ENCODE measurements around the gene TBATA.

TBATA gene

GRCh38 chr10:70759781-70760180 lies 25.4 kb downstream of the TBATA start:
- DNase-seq = no peak

GRCh38 chr10:70758757-70759514 lies 26.2 kb downstream of the TBATA start:
- peak; percentile 74 for DNase-seq

GRCh38 chr10:70757856-70758255 lies 27.3 kb downstream of the TBATA start:
- DNase-seq = no peak

GRCh38 chr10:70756700-70757360 lies 28.3 kb downstream of the TBATA start:
- DNase-seq = peak; percentile 63

GRCh38 chr10:70753841-70754621 lies 31.1 kb downstream of the TBATA start:
- DNase-seq = peak; percentile 59

- no peak for DNase-seq
These were observed 32.0 kb downstream of the TBATA start for GRCh38 chr10:70753026-70753663.

GRCh38 chr10:70752571-70752970 lies 32.6 kb downstream of the TBATA start:
- DNase-seq = no peak

- no peak for DNase-seq
These were observed 33.2 kb downstream of the TBATA start for GRCh38 chr10:70751991-70752390.

DNA sequence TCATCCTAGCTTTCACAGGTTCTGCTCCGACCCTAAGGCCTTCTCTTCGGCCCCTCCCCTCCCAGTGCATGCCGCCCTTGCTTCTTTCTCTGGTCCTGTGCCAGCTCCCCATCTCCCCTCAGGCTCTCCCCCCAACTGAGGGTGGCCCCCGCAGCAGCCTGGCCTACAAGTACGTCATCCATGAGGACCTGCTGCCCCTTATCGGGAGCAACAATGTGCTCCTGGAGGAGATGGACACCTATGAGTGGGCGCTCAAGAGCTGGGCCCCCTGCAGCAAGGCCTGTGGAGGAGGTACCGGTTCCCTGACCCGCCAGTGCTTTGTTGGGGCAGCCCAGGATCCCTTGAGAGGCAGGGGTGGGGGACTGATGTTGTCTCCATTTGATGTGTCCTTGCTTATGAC lies 33.8 kb downstream of the TBATA start:
- no peak for DNase-seq

GRCh38 chr10:70750156-70750703 lies 34.9 kb downstream of the TBATA start:
- DNase-seq = no peak

GRCh38 chr10:70749756-70750155 lies 35.4 kb downstream of the TBATA start:
- no peak for DNase-seq

DNA sequence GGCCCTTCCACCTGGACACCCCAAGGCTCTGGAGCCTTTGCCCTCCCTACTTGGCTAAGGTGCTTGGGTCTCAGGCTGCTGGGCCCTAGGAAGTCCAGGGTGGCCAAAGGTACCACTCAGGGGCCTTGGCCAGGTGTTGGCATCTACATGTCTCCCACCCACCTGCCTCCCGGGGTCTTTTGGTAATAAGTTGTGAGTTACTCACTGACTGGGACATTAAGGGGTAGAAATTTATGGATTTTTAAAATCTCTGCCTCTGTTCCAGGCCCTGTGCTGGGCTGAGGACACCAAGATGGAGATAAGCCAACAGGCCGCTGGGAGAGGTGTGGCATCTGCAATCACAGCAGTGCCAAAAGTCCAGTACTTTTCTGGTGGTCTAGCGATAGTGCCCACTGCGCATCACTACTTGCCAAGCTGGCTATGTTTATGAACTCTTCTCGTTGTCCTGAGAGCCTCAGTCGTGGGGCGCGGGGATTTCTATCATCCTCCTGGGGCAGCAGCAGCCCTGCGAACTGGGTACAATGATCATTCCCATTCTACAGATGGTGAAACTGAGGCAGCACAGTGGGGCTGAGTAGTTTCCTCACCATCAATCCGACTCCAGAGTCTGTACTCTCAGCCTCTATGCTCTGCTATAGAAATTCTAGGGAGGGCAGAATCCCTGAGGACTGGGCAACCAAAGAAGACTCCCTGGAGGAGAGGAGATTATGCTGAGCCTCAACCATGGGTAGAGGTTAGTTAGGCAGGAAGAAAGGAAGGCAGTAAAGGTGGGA lies 36.2 kb downstream of the TBATA start:
- no peak for DNase-seq

GRCh38 chr10:70748305-70748704 lies 36.9 kb downstream of the TBATA start:
- no peak for DNase-seq

- DNase-seq = no peak
These were observed 37.8 kb downstream of the TBATA start for GRCh38 chr10:70747192-70747965.

- DNase-seq = no peak
These were observed 39.6 kb downstream of the TBATA start for GRCh38 chr10:70745555-70745954.

DNA sequence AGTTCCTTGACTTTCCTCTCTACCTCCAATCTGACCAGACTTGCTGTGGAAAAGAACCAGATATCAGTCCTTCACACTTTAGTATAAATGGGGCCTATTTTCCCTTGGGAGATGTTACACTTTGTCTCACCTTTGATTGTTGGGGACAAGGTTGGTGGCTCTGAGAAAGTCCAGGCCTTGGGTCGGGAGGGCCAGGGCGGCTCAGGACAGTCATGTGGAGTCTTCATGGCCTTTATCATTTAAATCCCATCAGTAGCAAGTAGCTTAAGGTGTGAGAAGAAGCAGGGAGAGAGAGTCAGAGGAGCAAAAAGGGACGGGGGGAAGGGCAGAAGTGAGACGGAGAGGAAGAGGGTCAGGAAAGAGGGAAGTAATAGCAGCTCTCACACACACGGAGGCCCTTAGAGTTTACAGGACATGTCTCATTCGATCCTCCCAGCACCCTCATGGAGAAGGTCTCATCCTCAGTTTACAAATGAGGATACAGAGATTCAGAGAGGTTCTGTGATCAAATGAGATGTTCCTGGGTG lies 40.5 kb downstream of the TBATA start:
- no peak for DNase-seq

DNA sequence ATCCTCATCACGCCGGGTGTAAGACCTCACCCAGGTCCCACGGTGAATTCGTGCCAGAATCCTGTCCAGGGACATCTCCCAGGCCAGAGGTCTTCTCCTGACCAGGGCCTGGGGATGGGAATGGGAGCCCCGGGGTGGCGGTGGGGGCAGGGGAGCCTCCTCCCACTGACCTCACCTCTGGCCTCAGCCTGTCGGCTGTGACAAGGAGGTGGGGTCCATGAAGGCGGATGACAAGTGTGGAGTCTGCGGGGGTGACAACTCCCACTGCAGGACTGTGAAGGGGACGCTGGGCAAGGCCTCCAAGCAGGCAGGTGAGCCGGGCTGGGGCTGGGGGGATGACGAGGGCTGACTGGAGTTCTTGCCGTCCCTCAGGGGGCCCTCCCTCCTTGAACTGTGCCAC lies 41.3 kb downstream of the TBATA start:
- no peak for DNase-seq

DNA sequence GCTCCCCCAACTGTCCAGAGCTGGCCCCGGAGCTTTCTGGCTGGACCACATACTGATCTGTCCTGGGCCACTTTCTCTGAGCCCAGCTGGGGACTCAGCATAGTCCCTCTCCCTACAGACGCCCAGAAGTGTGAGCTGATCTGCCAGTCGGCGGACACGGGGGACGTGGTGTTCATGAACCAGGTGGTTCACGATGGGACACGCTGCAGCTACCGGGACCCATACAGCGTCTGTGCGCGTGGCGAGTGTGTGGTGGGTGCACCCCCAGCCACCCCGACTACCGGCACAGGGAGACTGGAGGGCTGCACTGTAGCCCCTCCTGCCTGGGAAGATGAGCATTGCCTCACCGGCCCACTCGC lies 41.8 kb downstream of the TBATA start:
- DNase-seq = no peak

DNA sequence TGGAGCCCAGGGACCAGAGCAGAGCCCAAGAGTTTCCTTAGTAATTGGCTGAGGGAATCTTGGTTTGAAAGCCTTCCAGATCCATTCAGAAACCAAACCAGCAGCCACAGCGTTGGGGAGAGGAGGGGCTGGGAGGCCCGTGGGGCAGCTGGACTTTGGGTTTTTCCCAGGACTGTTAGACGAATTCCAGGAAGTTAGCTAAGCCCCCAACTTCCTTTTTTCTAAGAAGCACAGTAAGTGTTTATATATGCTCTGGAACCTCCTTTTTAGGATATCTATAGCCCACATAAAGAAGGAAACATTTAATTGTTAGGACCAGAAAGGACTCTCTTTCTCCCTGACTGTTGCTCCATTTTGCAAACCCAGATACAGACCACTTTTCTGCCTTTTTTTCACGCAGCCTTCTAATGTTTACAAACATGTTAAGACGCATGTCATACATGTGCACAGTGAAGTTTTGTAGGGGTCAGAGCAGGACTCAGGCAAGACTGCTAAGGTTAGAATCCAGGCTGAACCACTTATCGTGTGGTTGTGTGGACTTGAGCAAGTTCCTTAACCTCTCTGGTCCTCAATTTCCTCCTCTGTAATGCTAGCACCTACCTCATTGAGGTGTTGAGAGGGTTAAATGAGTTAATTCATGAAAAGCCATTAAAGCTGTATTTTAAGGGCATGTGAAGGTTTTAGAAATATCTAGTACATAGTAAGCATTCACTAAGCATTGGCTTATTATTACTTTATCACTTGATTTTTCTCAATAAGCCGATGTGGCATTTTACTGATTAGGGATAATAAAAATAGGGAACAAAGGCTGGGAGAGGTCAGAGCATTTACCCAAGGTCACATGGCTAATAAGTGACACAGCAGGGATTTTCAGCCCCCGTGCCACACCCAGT lies 42.4 kb downstream of the TBATA start:
- no peak for DNase-seq

All from kidney glomerular epithelial cell (primary cell).